ENCODE data around the gene TTC28.
"Not testable (repeated sequence)": the region's sequence is repeated elsewhere in the genome, so short reads cannot be mapped to it uniquely, and the experiment has no call there.

Gene TTC28

GRCh38 chr22:28239941-28240340, 439.7 kb downstream of the TTC28 start:
- no peak for DNase-seq

GRCh38 chr22:28237783-28238182, 441.9 kb downstream of the TTC28 start:
- DNase-seq, result no peak

DNA sequence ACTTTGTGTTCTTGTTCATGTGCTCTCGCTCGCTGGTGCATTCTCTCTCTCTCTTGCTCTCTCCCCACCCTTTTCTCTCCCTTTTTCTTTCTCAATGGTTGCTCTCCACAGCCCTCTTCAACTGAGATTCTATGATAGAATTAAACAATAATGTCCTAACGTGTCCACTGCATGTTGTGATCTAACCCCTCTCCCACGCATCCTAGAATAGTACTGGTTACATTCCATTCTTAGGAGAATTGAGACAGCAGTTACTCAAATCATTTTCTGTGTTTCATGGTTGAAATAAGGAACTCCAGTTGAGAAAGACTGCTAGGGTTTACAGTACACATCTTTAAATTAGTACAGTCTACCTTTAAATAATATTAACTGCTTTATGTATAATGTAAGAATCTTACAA, 442.5 kb downstream of the TTC28 start:
- no peak for DNase-seq

DNA sequence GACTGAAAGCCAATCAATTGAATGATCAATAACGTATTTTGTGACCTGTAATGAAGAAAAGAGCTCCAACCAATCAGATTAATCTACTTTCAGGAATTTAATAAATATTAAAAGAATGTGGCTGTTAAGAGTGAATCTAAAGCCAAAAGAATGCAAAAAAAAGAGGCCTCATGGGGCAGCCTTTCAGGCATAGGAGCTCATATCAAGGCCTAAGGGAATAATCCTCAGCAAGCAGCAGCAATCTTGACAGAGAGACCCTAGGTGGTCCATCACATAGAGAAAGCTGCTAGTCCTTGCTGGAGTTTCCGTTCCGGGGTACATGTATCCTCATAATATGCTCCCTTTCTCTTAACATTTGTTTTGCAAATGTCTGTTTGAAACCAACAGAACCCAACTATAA, 447.4 kb downstream of the TTC28 start:
- no peak for DNase-seq

- DNase-seq, result no peak
These were observed 448.2 kb downstream of the TTC28 start for GRCh38 chr22:28231441-28231840.

- DNase-seq, result no peak
These were observed 449.0 kb downstream of the TTC28 start for GRCh38 chr22:28230671-28231070.

DNA sequence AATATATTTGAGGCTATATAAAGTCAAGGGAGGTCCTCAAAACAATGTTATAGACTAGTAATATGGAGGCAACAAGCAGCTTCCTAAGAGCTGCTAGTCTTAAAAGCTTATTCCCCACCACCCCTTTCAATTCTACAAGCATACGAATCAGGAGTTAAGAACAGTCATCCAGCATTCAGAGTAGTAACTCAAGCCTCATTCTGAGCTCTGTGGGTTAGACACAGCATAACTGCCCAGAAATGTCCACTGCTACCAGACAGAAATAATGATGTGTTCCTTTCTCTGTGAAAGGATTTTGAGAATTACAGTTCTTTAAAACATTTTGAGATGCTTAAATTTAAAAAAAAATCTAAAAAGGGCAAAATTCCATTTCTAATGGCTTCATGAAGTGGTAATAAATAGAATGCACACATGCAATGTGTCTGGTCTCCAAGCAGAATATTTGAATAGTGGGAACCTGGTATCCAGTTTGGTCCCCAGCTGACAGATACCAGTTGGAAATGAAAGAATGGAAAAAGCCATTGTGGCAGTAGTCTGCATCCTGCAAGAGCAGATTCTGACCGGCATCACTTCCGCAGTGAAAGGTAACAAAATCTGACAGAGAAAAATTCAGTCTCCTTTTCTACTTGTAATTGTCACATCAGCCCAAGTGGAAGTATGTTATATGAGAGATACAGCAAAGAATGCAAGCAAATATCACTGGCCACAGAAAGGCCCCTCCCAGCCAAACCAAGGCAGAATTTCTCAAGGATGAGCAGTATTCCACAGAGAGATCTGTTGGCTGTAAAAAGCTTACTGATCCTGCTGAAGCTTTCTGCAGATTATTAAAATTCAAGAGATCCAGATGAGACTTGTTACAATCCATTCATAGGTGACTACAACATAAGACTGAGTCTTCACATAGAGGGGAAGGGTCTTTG, 449.8 kb downstream of the TTC28 start:
- DNase-seq, result no peak

DNA sequence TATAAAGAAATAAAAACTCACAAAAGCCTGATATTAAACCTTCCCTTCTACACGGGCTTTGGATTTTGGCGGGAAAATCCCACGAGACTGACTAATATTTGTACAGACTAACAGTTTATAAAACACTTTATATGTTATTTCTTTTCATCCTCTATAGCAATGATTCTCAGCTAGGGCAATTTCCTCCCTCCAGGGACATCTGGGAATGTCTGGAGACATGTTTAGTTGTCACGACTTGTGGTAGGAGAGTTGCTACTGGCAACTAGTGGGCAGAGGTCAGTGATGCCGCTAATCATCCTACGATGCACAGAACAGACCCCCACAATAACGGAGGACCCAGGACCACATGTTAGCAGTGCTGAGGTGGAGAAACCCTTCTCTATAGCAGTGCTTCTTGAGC, 455.8 kb downstream of the TTC28 start:
- DNase-seq, result no peak

GRCh38 chr22:28222976-28223745, 456.5 kb downstream of the TTC28 start:
- DNase-seq, result no peak

- no peak for DNase-seq
These were observed 457.1 kb downstream of the TTC28 start for GRCh38 chr22:28222571-28222970.

DNA sequence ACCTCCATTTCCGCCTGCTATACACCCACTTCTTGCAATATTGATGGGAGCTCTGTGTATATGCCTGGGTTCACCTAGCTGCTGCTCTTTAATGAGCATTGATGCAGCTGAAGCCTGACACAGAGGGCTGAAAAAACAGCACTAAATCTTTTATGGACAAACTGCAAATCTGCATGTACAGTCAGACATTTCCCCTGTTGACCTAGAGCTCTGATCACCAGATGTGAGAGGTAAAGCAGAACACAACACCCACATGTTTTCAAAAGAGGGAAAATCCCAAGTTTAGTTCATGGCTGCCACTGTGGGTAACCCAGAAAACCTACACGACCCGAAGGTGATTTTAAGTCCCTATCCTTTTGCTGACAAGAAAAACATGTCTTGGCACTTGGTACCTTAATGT, 457.6 kb downstream of the TTC28 start:
- no peak for DNase-seq

DNA sequence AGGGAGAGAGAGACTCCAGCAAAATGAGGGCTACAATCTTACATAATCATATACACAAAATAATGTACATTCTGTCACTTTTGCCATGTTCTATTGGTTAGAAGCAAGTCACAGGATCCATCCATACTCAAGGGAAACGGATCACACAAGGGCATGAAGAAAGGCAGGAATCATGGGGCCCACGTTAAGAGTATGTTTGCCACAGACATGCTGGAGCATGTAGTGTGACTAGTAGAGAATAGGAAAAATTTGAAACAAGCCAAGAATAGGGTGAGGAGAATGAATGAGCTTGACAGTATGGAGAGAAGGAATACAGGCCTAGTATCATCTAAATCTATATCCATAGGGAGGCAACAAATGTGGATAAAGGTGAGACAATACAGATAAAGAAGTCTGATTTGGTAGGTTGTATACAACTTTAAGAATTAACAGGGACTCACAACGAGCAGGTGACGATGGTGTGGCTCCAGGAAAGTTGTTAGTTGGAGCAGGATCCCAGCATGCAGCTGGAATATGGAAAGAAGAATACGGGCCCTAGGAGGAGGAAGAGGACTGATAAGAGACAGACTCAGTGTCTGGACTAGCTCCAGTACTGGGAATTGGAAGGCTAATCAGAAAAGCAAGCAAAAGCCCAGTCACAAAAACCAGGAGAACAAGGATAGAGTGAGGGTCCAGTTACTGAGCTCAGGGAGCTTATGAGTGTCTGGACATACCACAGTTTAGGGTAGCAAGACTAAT, 458.8 kb downstream of the TTC28 start:
- DNase-seq, result no peak

- no peak for DNase-seq
These were observed 462.4 kb downstream of the TTC28 start for GRCh38 chr22:28217277-28217676.

- not testable (repeated sequence) for DNase-seq
These were observed 464.9 kb downstream of the TTC28 start for GRCh38 chr22:28214750-28215149.

DNA sequence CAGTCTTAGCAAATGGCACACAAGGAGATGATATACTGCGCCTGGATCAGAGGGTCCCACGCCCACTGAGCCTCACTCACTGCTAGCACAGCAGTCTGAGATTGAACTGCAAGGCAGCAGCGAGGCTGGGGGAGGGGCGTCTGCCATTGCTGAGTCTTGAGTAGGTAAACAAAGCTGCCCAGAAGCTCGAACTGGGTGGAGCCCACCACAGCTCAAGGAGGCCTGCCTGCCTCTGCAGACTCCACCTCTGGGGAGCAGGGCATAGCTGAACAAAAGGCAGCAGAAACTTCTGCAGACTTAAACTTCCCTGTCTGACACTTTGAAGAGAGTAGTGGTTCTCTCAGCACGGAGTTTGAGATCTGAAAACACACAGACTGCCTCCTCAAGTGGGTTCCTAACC, 470.2 kb downstream of the TTC28 start:
- DNase-seq, result not testable (repeated sequence)

DNA sequence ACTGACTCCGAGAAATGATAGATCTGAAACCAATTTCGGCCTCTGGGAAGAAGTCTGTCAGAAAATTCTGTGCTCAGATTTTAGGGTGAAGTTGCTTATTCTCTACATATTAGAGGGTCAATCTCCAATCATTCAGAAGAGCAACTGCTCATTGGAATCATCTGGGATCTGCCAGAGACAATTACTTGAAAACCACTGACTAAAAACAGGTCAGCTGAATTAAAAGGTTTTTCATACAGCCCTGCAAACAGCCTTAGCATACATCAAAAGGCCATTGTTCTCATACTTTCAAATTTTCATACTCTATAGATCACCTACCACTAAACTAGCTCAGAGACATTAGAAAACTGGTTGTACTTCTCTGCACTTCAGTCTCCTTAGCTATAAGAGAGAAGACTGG, 470.9 kb downstream of the TTC28 start:
- no peak for DNase-seq

GRCh38 chr22:28208036-28208435, 471.6 kb downstream of the TTC28 start:
- DNase-seq, result no peak

GRCh38 chr22:28207281-28208030, 472.2 kb downstream of the TTC28 start:
- DNase-seq, result no peak

GRCh38 chr22:28205926-28206325, 473.7 kb downstream of the TTC28 start:
- DNase-seq, result no peak

- DNase-seq, result no peak
These were observed 475.3 kb downstream of the TTC28 start for GRCh38 chr22:28204382-28204781.

DNA sequence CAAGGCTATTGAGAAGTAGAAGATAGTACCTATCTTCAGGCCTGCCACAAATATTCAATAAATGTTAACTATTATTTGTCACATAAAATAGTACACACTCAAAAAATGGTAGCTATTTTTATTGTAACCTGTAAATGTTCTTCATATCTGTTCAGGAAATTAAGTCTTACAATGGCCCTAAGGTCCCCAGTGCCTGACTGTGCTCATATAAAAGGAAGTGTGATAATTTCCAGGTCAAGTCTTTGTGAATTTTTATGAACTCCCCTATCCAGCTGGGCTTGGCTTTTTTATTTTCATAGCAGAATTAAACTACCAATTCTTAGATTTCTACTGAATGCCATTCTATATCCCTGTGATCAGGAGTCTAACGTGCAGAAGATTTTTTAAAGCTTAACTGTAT, 476.4 kb downstream of the TTC28 start:
- DNase-seq, result no peak
